ENCODE results near the gene NUP160.
"Not testable (repeated sequence)": the region's sequence is repeated elsewhere in the genome, so short reads cannot be mapped to it uniquely, and the experiment has no call there.

Gene NUP160

GRCh38 chr11:47819743-47820142 is 28.4 kb downstream of the NUP160 start:
- DNase-seq (ENCODE audit: extremely low read depth, low read depth), result no peak
- TF ChIP-seq CTCF (IDR thresholded peaks at IDR 0.05; ENCODE audit: low read depth, low read length), result no peak

- DNase-seq (ENCODE audit: extremely low read depth, low read depth), result no peak
- no peak for TF ChIP-seq CTCF (IDR thresholded peaks at IDR 0.05; ENCODE audit: low read depth, low read length)
Observed at GRCh38 chr11:47800759-47801158, 47.4 kb downstream of the NUP160 start.

- DNase-seq (ENCODE audit: extremely low read depth, low read depth), result no peak
- TF ChIP-seq CTCF (IDR thresholded peaks at IDR 0.05; ENCODE audit: low read depth, low read length), result no peak
Observed at GRCh38 chr11:47797633-47798032, 50.5 kb downstream of the NUP160 start.

GRCh38 chr11:47791774-47792430 is 56.2 kb downstream of the NUP160 start:
- DNase-seq (ENCODE audit: extremely low read depth, low read depth), result no peak

GRCh38 chr11:47790017-47790416 is 58.1 kb downstream of the NUP160 start:
- DNase-seq (ENCODE audit: extremely low read depth, low read depth), result not testable (repeated sequence)

More at GRCh38 chr11:47791774-47792430, 56.2 kb downstream of the NUP160 start:
- TF ChIP-seq CTCF (IDR thresholded peaks at IDR 0.05; ENCODE audit: low read depth, low read length), result no peak

GRCh38 chr11:47788181-47788580 is 60.0 kb downstream of the NUP160 start:
- no peak for DNase-seq (ENCODE audit: extremely low read depth, low read depth)
- TF ChIP-seq CTCF (IDR thresholded peaks at IDR 0.05; ENCODE audit: low read depth, low read length), result no peak

- no peak for TF ChIP-seq CTCF (IDR thresholded peaks at IDR 0.05; ENCODE audit: low read depth, low read length)
- DNase-seq (ENCODE audit: extremely low read depth, low read depth), result no peak
Observed at GRCh38 chr11:47786373-47786772, 61.8 kb downstream of the NUP160 start.

- TF ChIP-seq CTCF (IDR thresholded peaks at IDR 0.05; ENCODE audit: low read depth, low read length), result no peak
Observed at GRCh38 chr11:47784785-47785381, 63.3 kb downstream of the NUP160 start.

More at GRCh38 chr11:47784785-47785381, 63.3 kb downstream of the NUP160 start:
- DNase-seq (ENCODE audit: extremely low read depth, low read depth), result no peak

All from AG09319 (cell line).